Measurements from ENCODE around the gene AP5Z1. TPM values are rescaled to one million over a fixed set of nuclear protein-coding genes. Genes with fewer than 3 reads are reported as not detected.
A peak's percentile ranks its signal among the peaks of the same experiment; 100 is the strongest.

AP5Z1 gene
- total and polyA plus RNA-seq, 5 donors, result 10.5 to 17.3 (median 14.7) TPM

DNA sequence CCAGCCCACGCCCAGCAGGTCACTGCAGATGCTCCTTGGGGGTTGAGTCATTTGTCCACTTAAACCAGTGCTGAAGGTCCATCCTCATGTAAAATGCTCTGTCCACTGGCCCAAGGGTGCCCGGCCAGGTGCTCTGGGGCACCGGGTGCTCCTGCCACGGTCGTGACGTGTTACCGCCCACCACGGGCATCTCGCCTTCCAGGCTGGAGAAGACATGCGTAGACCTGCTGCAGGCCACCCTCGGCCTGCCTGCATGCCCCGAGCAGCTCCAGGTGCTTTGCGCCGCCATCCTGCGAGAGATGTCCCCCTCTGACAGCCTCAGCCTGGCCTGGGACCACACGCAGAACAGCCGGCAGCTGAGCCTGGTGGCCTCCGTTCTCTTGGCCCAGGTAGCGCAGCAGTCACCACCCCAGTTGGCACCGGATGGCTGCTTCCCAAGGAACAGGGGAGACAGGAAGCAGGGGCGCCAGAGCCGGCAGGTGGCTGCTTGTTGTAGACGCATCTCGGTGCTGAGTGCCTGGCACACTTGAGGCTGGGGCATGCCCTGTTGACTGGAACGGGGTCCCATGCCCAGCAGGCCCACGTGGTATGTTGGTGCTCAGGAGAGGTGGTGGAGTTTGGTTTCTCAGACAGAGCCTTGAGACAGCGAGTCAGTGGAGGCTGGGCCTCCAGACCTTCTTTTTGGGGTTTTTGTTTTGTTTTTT is 6.1 kb downstream of the AP5Z1 start:
- WGBS, result 94% methylated on average over 27 of the region's 27 CpGs
- intact Hi-C loops (cut with DNase I), result no loop called here
- no peak overlapping the region for H3K4me3 ChIP-seq (ENCODE audit: low read length)
- H3K9me3 ChIP-seq (ENCODE audit: control insufficient read depth, low read length), result no peaks in the 10 kb centered on the region
- no peak overlapping the region for H3K27ac ChIP-seq (ENCODE audit: low read length)
- no peaks in the 10 kb centered on the region for H3K27me3 ChIP-seq (ENCODE audit: control insufficient read depth, insufficient read depth)
- peaks cover 2% of the 10 kb centered on the region for H3K4me1 ChIP-seq (ENCODE audit: control insufficient read depth, insufficient read depth, low read length)
- DNase-seq (peak in 2 of 3 donors; percentile 52 to 61), ATAC-seq (no peak)

GRCh38 chr7:4782333-4783291 is 7.2 kb downstream of the AP5Z1 start:
- Histone ChIP-seq H3K4me1 (ENCODE audit: control insufficient read depth, insufficient read depth, low read length) (no peaks in the 10 kb centered on the region), H3K4me3 (ENCODE audit: low read length) (no peak overlapping the region), H3K27ac (ENCODE audit: low read length) (no peak overlapping the region), H3K9me3 (ENCODE audit: control insufficient read depth, low read length) (no peaks in the 10 kb centered on the region), H3K27me3 (ENCODE audit: control insufficient read depth, insufficient read depth) (no peaks in the 10 kb centered on the region)
- DNase-seq, result peak in 1 of 3 donors; percentile 57
- WGBS, result 92% methylated on average over 36 of the region's 36 CpGs
- ATAC-seq, result no peak
- intact Hi-C loops (cut with DNase I), result no loop called here

DNA sequence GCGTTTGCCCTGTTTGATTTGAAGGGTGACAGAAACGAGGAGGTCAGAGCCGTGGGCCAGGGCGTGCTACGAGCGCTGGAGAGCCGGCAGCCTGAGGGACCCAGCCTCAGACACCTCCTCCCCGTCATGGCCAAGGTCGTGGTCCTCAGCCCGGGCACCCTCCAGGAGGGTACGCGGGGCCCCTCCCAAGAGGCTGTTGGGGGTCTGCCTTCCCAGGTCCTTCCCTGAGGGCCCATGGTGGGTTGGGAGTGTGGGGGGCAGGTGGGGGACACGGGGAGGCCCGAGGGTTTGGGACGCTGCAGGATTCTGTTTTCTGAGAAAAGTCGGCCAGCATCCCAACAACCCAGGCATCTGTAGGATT is 7.8 kb downstream of the AP5Z1 start:
- no peaks in the 10 kb centered on the region for H3K4me1 ChIP-seq (ENCODE audit: control insufficient read depth, insufficient read depth, low read length)
- intact Hi-C loops (cut with DNase I), result no loop called here
- ATAC-seq, result no peak
- H3K27me3 ChIP-seq (ENCODE audit: control insufficient read depth, insufficient read depth), result no peaks in the 10 kb centered on the region
- 88% methylated on average over 16 of the region's 16 CpGs for WGBS
- no peaks in the 10 kb centered on the region for H3K9me3 ChIP-seq (ENCODE audit: control insufficient read depth, low read length)
- H3K27ac ChIP-seq (ENCODE audit: low read length), result no peak overlapping the region
- no peak overlapping the region for H3K4me3 ChIP-seq (ENCODE audit: low read length)
- DNase-seq, result peak in 1 of 3 donors; percentile 54

DNA sequence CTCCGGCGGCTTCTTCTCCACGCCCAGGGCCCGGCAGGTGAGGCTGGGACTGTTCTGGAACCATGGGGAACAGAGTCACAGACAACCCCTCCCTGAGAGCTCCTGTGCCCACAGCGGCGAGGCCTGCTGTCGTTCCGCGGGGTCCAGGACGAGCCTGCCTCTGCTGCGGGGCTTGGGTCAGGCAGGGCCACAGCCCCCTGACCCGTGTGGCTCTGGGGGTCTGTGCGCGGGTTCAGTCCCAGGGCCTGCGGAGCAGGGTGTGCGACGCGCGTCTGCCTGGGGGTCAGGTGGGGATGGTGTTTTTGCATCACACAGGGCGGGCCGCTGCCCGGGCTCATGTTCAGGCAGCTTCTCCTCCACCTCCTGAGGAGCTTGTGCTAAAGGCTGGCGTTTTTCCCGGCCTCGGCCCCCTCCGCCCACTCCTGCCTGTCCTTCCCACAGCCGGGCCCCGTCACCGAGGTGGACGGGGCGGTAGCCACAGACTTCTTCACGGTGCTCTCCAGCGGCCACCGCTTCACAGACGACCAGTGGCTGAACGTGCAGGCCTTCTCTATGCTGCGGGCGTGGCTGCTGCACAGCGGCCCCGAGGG is 8.4 kb downstream of the AP5Z1 start:
- ATAC-seq (peak in 1 of 2 donors; percentile 1), DNase-seq (peak in 2 of 3 donors; percentile 62 to 73)
- H3K27ac ChIP-seq (ENCODE audit: low read length), result no peak overlapping the region
- no peaks in the 10 kb centered on the region for H3K4me1 ChIP-seq (ENCODE audit: control insufficient read depth, insufficient read depth, low read length)
- 88% methylated on average over 40 of the region's 40 CpGs for WGBS
- H3K27me3 ChIP-seq (ENCODE audit: control insufficient read depth, insufficient read depth), result no peaks in the 10 kb centered on the region
- H3K4me3 ChIP-seq (ENCODE audit: low read length), result no peak overlapping the region
- intact Hi-C loops (cut with DNase I), result no loop called here
- no peaks in the 10 kb centered on the region for H3K9me3 ChIP-seq (ENCODE audit: control insufficient read depth, low read length)

DNA sequence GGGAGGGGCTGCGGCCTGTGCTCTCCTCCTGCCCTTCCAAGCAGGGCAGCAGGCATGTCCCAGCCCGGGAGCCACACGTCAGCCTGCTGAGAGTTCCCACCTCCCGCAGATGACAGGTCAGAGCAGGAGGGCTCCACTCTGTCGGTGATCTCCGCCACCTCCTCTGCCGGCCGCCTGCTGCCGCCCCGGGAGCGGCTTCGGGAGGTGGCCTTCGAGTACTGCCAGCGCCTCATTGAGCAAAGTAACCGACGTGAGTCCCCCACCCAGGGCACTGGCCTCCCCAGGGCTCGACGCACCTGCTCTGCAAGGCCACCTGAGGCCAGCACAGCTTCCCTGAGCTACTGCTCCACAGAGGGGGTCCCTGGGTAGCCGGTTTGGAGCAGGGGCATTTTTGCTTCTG is 9.4 kb downstream of the AP5Z1 start:
- ATAC-seq (peak; percentile 62 to 73), DNase-seq (peak; percentile 55 to 85 (median 82))
- Histone ChIP-seq H3K4me1 (ENCODE audit: control insufficient read depth, insufficient read depth, low read length) (no peaks in the 10 kb centered on the region), H3K4me3 (ENCODE audit: low read length) (no peak overlapping the region), H3K27me3 (ENCODE audit: control insufficient read depth, insufficient read depth) (no peaks in the 10 kb centered on the region), H3K27ac (ENCODE audit: low read length) (no peak overlapping the region), H3K9me3 (ENCODE audit: control insufficient read depth, low read length) (no peaks in the 10 kb centered on the region)
- 72% methylated on average over 19 of the region's 19 CpGs for WGBS
- intact Hi-C loops (cut with DNase I), result no loop called here

DNA sequence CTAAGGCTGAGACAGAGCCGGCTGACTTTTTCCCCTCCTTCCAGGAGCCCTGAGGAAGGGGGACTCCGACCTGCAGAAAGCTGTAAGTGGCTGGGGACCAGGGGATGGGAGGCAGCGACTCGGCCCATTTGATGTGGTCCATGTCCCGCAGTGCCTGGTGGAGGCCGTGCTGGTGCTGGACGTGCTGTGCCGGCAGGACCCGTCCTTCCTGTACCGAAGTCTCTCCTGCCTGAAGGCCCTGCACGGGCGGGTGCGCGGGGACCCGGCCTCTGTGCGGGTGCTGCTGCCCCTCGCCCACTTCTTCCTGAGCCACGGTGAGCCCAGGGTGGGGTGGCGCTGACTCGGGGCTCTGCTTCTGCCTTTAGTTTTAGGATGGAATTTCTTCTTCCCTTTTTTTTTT is 9.9 kb downstream of the AP5Z1 start:
- DNase-seq (peak in 1 of 3 donors; percentile 43), ATAC-seq (no peak)
- WGBS, result 91% methylated on average over 20 of the region's 20 CpGs
- no peaks in the 10 kb centered on the region for H3K4me1 ChIP-seq (ENCODE audit: control insufficient read depth, insufficient read depth, low read length)
- H3K4me3 ChIP-seq (ENCODE audit: low read length), result no peak overlapping the region
- no peak overlapping the region for H3K27ac ChIP-seq (ENCODE audit: low read length)
- no peaks in the 10 kb centered on the region for H3K27me3 ChIP-seq (ENCODE audit: control insufficient read depth, insufficient read depth)
- intact Hi-C loops (cut with DNase I), result no loop called here
- H3K9me3 ChIP-seq (ENCODE audit: control insufficient read depth, low read length), result no peaks in the 10 kb centered on the region

- intact Hi-C loops (cut with DNase I), result no loop called here
- H3K27me3 ChIP-seq (ENCODE audit: control insufficient read depth, insufficient read depth), result no peaks in the 10 kb centered on the region
- H3K4me1 ChIP-seq (ENCODE audit: control insufficient read depth, insufficient read depth, low read length), result no peaks in the 10 kb centered on the region
- WGBS, result 94% methylated on average over 17 of the region's 17 CpGs
- no peaks in the 10 kb centered on the region for H3K9me3 ChIP-seq (ENCODE audit: control insufficient read depth, low read length)
- DNase-seq, result peak in 1 of 3 donors; percentile 48
- no peak overlapping the region for H3K27ac ChIP-seq (ENCODE audit: low read length)
- no peak for ATAC-seq
- no peak overlapping the region for H3K4me3 ChIP-seq (ENCODE audit: low read length)
Measured at GRCh38 chr7:4786015-4786414, 10.6 kb downstream of the AP5Z1 start.

- Histone ChIP-seq H3K27me3 (ENCODE audit: control insufficient read depth, insufficient read depth) (no peaks in the 10 kb centered on the region), H3K4me1 (ENCODE audit: control insufficient read depth, insufficient read depth, low read length) (no peaks in the 10 kb centered on the region), H3K27ac (ENCODE audit: low read length) (no peak overlapping the region), H3K9me3 (ENCODE audit: control insufficient read depth, low read length) (no peaks in the 10 kb centered on the region), H3K4me3 (ENCODE audit: low read length) (no peak overlapping the region)
- peak in 2 of 3 donors; percentile 57 to 58 for DNase-seq
- intact Hi-C loops (cut with DNase I), result no loop called here
- ATAC-seq, result no peak
- 93% methylated on average over 17 of the region's 17 CpGs for WGBS
Measured at GRCh38 chr7:4787541-4787940, 12.1 kb downstream of the AP5Z1 start.

DNA sequence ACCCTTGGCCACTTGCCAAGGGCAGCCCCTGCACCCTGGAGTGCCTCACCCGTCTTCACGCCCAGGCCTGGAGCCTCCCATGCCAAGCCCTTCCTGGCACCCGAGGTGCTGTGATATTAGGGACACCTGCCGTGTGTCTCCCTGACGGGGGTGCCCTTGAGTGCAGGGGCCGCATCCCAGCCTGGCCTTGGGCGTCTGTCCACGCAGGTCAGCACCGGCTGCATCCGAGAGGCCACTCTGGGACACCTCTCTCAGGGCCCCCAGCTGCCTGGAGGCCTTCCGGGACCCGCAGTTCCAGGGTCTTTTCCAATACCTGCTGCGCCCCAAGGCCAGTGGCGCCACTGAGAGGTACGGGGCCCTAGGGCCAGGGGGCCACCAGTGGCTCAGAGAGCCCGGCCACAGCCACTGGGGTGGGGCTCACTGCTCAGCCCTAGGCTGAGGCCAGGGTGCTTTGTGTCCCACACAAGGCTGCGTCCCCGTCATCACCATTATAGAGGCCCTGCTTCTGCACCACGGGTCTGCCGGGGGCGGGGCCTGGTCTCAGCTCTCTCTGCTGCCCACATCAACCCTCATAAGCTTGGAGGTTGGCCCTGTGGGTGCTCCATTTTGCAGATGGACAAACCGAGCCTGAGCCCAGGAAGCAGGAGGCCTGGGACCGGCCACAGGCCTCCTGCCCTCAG is 12.7 kb downstream of the AP5Z1 start:
- Histone ChIP-seq H3K27ac (ENCODE audit: low read length) (no peak overlapping the region), H3K27me3 (ENCODE audit: control insufficient read depth, insufficient read depth) (no peaks in the 10 kb centered on the region), H3K4me3 (ENCODE audit: low read length) (no peak overlapping the region), H3K9me3 (ENCODE audit: control insufficient read depth, low read length) (no peaks in the 10 kb centered on the region), H3K4me1 (ENCODE audit: control insufficient read depth, insufficient read depth, low read length) (no peaks in the 10 kb centered on the region)
- peak in 2 of 3 donors; percentile 53 to 68 for DNase-seq
- 84% methylated on average over 23 of the region's 23 CpGs for whole genome bisulfite sequencing
- ATAC-seq, result no peak
- intact Hi-C loops (cut with DNase I), result no loop called here

DNA sequence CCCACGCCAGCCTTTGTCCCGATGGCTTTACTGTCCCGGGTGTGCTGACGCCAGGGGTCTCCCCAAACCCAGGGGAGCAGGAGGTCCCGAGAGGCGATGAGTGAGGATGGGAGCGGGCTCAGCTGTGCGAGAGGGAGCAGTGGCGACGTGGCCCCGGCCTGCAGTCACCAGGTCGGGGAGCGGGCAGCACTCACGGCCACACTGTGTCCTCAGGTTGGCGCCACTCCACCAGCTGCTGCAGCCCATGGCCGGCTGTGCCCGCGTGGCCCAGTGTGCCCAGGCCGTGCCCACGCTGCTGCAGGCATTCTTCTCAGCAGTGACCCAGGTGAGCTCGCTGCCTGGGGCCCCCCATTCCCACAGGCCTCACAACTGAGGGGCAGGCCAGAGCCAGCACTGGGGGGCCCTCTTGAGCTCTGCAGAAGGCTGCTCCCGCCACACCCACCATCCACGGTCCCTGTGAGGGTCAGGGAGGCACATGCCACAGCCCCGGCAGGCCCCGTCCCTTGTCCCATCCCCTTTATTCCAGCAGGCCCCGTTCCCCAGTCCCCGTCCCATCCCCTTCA is 13.3 kb downstream of the AP5Z1 start:
- 92% methylated on average over 27 of the region's 27 CpGs for WGBS
- ATAC-seq (no peak), DNase-seq (peak in 2 of 3 donors; percentile 62 to 73)
- Histone ChIP-seq H3K4me1 (ENCODE audit: control insufficient read depth, insufficient read depth, low read length) (no peaks in the 10 kb centered on the region), H3K9me3 (ENCODE audit: control insufficient read depth, low read length) (no peaks in the 10 kb centered on the region), H3K27ac (ENCODE audit: low read length) (no peak overlapping the region), H3K4me3 (ENCODE audit: low read length) (no peak overlapping the region), H3K27me3 (ENCODE audit: control insufficient read depth, insufficient read depth) (no peaks in the 10 kb centered on the region)
- intact Hi-C loops (cut with DNase I), result no loop called here

All from right cardiac atrium (tissue), 5 donors.